SK-N-SH (cell line): ENCODE measurements around the gene RPSA. TPM values are rescaled to one million over a fixed set of nuclear protein-coding genes. Genes with fewer than 3 reads are reported as not detected.
A peak's percentile ranks its signal among the peaks of the same experiment; 100 is the strongest.

Source experiments
- CTCF ChIA-PET: fragments of 300-600, 350-600 bp; formaldehyde crosslinking; extraction: SDS; loops from one replicate; lab custom pipeline; 2021; lab: Yijun Ruan, JAX
- POLR2A ChIA-PET: fragments of 350-600 bp; sonication (Branson Sonifier 250); formaldehyde crosslinking; extraction: SDS; loops from one replicate; lab custom pipeline; 2020; ENCODE audit warnings: antibody characterized with exemption, inconsistent platforms; lab: Yijun Ruan, JAX
- DNase-seq: peaks from one replicate; pipeline ENCODE4 v3.0.0; 2012
- H2AFZ ChIP-seq: fragments of 200-600 bp; sonication (generic); 2 replicates; pipeline ENCODE4 v1.8.1; 2016; ENCODE audit warnings: antibody characterized with exemption, mild to moderate bottlenecking, low read depth
- H3F3A ChIP-seq: fragments of 200-600 bp; sonication (generic); replicated peaks from 2 replicates; pipeline ENCODE3; 2016; ENCODE audit warnings: antibody characterized with exemption, mild to moderate bottlenecking; ENCODE audit not compliant: insufficient read depth
- H3K27ac ChIP-seq, 2 experiments: fragments of 200-500 bp in 1 of 2; fragments of 200-600 bp in 1 of 2; sonication (Bioruptor generic) in 1 of 2; sonication (generic), shearing (Covaris generic) in 1 of 2; 2 replicates each; pipeline versions ENCODE4 v1.5.1 to v1.6.1; 2014 to 2016; ENCODE audit warnings: low read depth in 2 of 2, inconsistent platforms in 1 of 2, low read length in 1 of 2, mild to moderate bottlenecking in 1 of 2, mixed read lengths in 1 of 2
- H3K27me3 ChIP-seq: fragments of 200-600 bp; sonication (generic), shearing (Covaris generic); 2 replicates; pipeline ENCODE4 v1.6.1; 2016; ENCODE audit warnings: mixed run types; ENCODE audit not compliant: insufficient read depth
- H3K36me3 ChIP-seq, 2 experiments: fragments of 200-500 bp in 1 of 2; fragments of 200-600 bp in 1 of 2; sonication (Bioruptor generic) in 1 of 2; sonication (generic) in 1 of 2; replicated peaks in 1 of 2; 2 replicates each; pipeline versions ENCODE3 to v1.5.1; 2014 to 2016; ENCODE audit warnings: low read length in 1 of 2, mild to moderate bottlenecking in 1 of 2; ENCODE audit not compliant: insufficient read depth in 2 of 2, control insufficient read depth in 1 of 2
- H3K4me1 ChIP-seq, 2 experiments: fragments of 200-500 bp in 1 of 2; fragments of 200-600 bp in 1 of 2; sonication (Bioruptor generic) in 1 of 2; sonication (generic), shearing (Covaris generic) in 1 of 2; 2 replicates each; pipeline versions ENCODE4 v1.5.1 to v1.6.1; 2014 to 2016; ENCODE audit warnings: low read depth in 1 of 2, low read length in 1 of 2, mixed run types in 1 of 2; ENCODE audit not compliant: insufficient read depth in 2 of 2, control insufficient read depth in 1 of 2
- H3K4me2 ChIP-seq: fragments of 200-600 bp; sonication (generic), shearing (Covaris generic); 2 replicates; pipeline ENCODE4 v1.6.1; 2017; ENCODE audit warnings: mixed run types
- H3K4me3 ChIP-seq, 2 experiments: fragments of 200-500 bp in 1 of 2; fragments of 200-600 bp in 1 of 2; sonication (Bioruptor generic) in 1 of 2; sonication (generic), shearing (Covaris generic) in 1 of 2; 2 replicates each; pipeline versions ENCODE4 v1.5.1 to v1.8.1; 2014 to 2016; ENCODE audit warnings: low read depth in 2 of 2, inconsistent platforms in 1 of 2, low read length in 1 of 2, mild to moderate bottlenecking in 1 of 2, mixed read lengths in 1 of 2, moderate library complexity in 1 of 2
- H3K79me2 ChIP-seq: fragments of 200-600 bp; sonication (generic); 2 replicates; pipeline ENCODE4 v1.8.1; 2017; ENCODE audit warnings: mild to moderate bottlenecking; ENCODE audit not compliant: insufficient read depth
- H3K9ac ChIP-seq: fragments of 200-600 bp; sonication (generic); 2 replicates; pipeline ENCODE4 v1.6.1; 2017; ENCODE audit warnings: mixed run types
- H3K9me2 ChIP-seq: fragments of 200-600 bp; sonication (generic); 2 replicates; pipeline ENCODE4 v1.6.1; 2017; ENCODE audit warnings: mixed run types
- H3K9me3 ChIP-seq: fragments of 200-600 bp; sonication (generic); 2 replicates; pipeline ENCODE4 v1.6.1; 2017; ENCODE audit warnings: mixed run types, mild to moderate bottlenecking, moderate library complexity
- H4K20me1 ChIP-seq: fragments of 200-600 bp; sonication (generic); 2 replicates; pipeline ENCODE4 v1.6.1; 2017; ENCODE audit warnings: mild to moderate bottlenecking, mixed run types; ENCODE audit not compliant: insufficient read depth
- EP300 ChIP-seq, 2 experiments: IDR thresholded peaks; 2 replicates each; pipeline versions ENCODE4 v1.4.0 to v1.6.1; 2012; ENCODE audit warnings: borderline replicate concordance in 1 of 2, low read depth in 1 of 2, low read length in 1 of 2
- FOXJ3 ChIP-seq: sonication (generic); formaldehyde crosslinking; IDR thresholded peaks from 2 replicates; pipeline ENCODE4 v1.5.1; 2020; ENCODE audit warnings: mild to moderate bottlenecking, missing genetic modification reagents
- FOXM1 ChIP-seq: IDR thresholded peaks from 2 replicates; pipeline ENCODE4 v1.4.0; 2012; ENCODE audit warnings: low read depth, mild to moderate bottlenecking
- GABPA ChIP-seq: IDR thresholded peaks from 2 replicates; pipeline ENCODE4 v1.4.0; 2012; ENCODE audit warnings: low read depth, mild to moderate bottlenecking
- RAD21 ChIP-seq: IDR thresholded peaks from 2 replicates; pipeline ENCODE4 v1.6.1; 2012; ENCODE audit warnings: mild to moderate bottlenecking, low read length
- RCOR1 ChIP-seq: fragments of 150-350 bp; IDR thresholded peaks from 2 replicates; pipeline ENCODE4 v1.6.1; 2017; ENCODE audit warnings: antibody characterized with exemption, low read length
- RFX5 ChIP-seq: IDR thresholded peaks from 2 replicates; pipeline ENCODE4 v1.6.1; 2012; ENCODE audit warnings: mild to moderate bottlenecking, improper control_type of control experiment, low read length
- SIN3A ChIP-seq: IDR thresholded peaks from 2 replicates; pipeline ENCODE4 v1.6.1; 2012; ENCODE audit warnings: low read depth, mild to moderate bottlenecking, low read length, moderate library complexity, borderline replicate concordance
- SMC3 ChIP-seq: IDR thresholded peaks from 2 replicates; pipeline ENCODE4 v1.6.1; 2012; ENCODE audit warnings: low read depth, low read length, improper control_type of control experiment
- WGBS: methylation state at CpG from one replicate; pipeline ENCODE4 v1.1.6; 2017; ENCODE audit warnings: low lambda C conversion rate; 5-methylcytosine and 5-hydroxymethylcytosine counted together
- polyA plus RNA-seq, 3 experiments: library from polyadenylated mRNA; depleted of rRNA; stranded (reverse); fragments of >200 nt; gene quantifications; 2 replicates each; pipeline ENCODE4 v1.2.3, GENCODE V29; 2012
- TF ChIP-seq, protein P1 (sequence below): fragments of 150-350 bp; IDR thresholded peaks from 2 replicates; pipeline ENCODE4 v1.6.1; 2017; ENCODE audit warnings: antibody characterized with exemption, low read length, low read depth, borderline replicate concordance
- TF ChIP-seq, protein P2 (sequence below): fragments of 200-600 bp; sonication (generic); IDR thresholded peaks from 2 replicates; pipeline ENCODE4 v1.6.1; 2017; ENCODE audit warnings: antibody characterized with exemption, mild to moderate bottlenecking, moderate library complexity

The RPSA gene
- polyA plus RNA-seq, 1 of the 3 experiments (the other 2 are of a cell fraction) = 2,958 TPM

DNA sequence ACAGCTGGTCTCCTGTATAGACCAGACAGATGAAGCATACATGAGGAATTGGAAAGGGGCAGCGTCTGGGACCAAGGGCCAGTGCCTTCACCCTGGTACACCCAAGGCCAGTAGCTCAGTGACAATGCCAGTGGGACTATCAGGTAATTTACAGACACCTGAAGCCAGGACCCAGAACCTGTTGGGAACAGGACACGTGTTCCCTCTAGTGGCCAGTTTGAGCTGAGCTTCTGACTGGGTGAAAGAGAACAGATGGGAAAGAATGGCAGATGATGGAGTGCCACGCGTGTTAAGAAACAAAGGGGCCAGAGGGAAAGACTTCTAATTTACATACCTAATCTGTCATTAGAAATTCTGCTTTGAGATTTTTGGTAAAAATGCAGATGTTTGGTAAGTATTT is 28.4 kb upstream of the RPSA start:
- WGBS = 21% methylated on average over 4 of the region's 4 CpGs
- Histone ChIP-seq H3K27me3 (no peaks in the 10 kb centered on the region), H3K27ac (no peak overlapping the region), H3K9ac (no peak overlapping the region), H3K9me3 (no peaks in the 10 kb centered on the region), H3K9me2 (no peaks in the 10 kb centered on the region), H3K79me2 (peaks cover 3% of the 10 kb centered on the region; the same call in 1 of the 2 replicates), H2AFZ (no peak overlapping the region), H3K4me3 (no peak overlapping the region), H3K36me3 (no peaks in the 10 kb centered on the region), H3K4me2 (no peak overlapping the region), H4K20me1 (no peaks in the 10 kb centered on the region), H3K4me1 (no peaks in the 10 kb centered on the region; a peak in 1 of 4 replicates), H3F3A (peaks cover 6% of the 10 kb centered on the region)
- no peak for TF ChIP-seq FOXJ3 (CRISPR knock-in tag)
- TF ChIP-seq SMC3 = peak; percentile 3; the same call in 1 of the 2 replicates
- TF ChIP-seq RFX5 = no peak
- TF ChIP-seq, protein P1, sequence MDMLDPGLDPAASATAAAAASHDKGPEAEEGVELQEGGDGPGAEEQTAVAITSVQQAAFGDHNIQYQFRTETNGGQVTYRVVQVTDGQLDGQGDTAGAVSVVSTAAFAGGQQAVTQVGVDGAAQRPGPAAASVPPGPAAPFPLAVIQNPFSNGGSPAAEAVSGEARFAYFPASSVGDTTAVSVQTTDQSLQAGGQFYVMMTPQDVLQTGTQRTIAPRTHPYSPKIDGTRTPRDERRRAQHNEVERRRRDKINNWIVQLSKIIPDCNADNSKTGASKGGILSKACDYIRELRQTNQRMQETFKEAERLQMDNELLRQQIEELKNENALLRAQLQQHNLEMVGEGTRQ = no peak
- TF ChIP-seq FOXM1 = no peak
- no peak for TF ChIP-seq RCOR1
- TF ChIP-seq RAD21 = peak; percentile 52
- TF ChIP-seq GABPA = no peak
- no peak for TF ChIP-seq SIN3A
- TF ChIP-seq, protein P2, sequence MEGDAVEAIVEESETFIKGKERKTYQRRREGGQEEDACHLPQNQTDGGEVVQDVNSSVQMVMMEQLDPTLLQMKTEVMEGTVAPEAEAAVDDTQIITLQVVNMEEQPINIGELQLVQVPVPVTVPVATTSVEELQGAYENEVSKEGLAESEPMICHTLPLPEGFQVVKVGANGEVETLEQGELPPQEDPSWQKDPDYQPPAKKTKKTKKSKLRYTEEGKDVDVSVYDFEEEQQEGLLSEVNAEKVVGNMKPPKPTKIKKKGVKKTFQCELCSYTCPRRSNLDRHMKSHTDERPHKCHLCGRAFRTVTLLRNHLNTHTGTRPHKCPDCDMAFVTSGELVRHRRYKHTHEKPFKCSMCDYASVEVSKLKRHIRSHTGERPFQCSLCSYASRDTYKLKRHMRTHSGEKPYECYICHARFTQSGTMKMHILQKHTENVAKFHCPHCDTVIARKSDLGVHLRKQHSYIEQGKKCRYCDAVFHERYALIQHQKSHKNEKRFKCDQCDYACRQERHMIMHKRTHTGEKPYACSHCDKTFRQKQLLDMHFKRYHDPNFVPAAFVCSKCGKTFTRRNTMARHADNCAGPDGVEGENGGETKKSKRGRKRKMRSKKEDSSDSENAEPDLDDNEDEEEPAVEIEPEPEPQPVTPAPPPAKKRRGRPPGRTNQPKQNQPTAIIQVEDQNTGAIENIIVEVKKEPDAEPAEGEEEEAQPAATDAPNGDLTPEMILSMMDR = peak; percentile 63
- peak; percentile 55 for DNase-seq
- ChIA-PET CTCF (interaction anchor here (0.7 to 2.0 kb wide), 13 partner anchors 12 to 188 kb away, joined by 3 to 21 read pairs (median 3); no protein-coding TSS in a partner anchor), POLR2A (interaction anchor here (1.1 kb wide), 1 partner anchor 29 kb away, joined by 3 read pairs; the partner anchor contains the start of gene RPSA)

DNA sequence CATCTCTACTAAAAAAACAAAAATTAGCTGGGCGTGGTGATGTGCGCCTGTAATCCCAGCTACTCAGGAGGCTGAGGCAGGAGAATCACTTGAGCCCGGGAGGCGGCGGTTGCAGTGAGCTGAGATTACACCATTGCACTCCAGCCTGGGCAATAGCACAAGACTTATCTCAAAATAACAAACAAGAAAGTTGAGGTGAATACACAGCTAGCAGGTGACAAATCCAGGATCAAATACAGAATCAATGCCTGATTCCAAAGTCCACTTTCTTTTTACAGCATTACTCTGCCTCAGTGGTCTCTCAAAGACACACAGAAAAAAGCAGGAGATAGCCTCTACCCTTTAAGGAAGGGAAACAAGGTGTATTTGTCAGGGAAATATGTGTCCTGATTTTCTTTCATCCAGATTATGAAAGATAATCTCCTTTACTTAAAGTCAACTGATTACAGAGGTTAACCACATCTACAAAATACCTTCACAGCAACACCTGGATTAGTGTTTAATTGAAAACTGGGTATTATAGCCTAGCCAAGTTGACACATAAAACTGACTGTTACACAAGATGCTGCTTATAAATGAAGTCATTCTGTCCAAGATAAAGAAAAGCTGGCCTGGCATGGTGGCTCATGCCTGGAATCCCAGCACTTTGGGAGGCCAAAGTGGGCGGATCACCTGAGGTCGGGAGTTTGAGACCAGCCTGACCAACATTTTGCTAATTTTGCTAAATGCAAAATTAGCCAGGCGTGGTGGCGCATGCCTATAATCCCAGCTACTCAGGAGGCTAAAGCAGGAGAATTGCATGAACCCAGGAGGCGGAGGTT is 27.4 kb upstream of the RPSA start:
- Histone ChIP-seq H2AFZ (no peak overlapping the region), H3K27ac (no peak overlapping the region), H3K27me3 (no peaks in the 10 kb centered on the region), H3K79me2 (peaks cover 3% of the 10 kb centered on the region; the same call in 1 of the 2 replicates), H3K9me2 (no peaks in the 10 kb centered on the region), H4K20me1 (no peaks in the 10 kb centered on the region), H3K9ac (no peak overlapping the region)
- CTCF ChIA-PET = interaction anchor here (1.1 to 2.0 kb wide), 6 partner anchors 19 to 189 kb away, joined by 3 to 21 read pairs (median 3); no protein-coding TSS in a partner anchor
- 88% methylated on average over 10 of the region's 10 CpGs for WGBS
- TF ChIP-seq EP300 (IDR thresholded peaks at IDR 0.05; ENCODE audit: borderline replicate concordance in 1 of 2, low read depth in 1 of 2, low read length in 1 of 2) (no peak), RCOR1 (no peak)
- TF ChIP-seq, all 33 proteins: peak for 0
- POLR2A ChIA-PET = no interaction called here
- no peaks in the 10 kb centered on the region for H3K9me3 ChIP-seq
- no peak overlapping the region for H3K4me3 ChIP-seq
- no peaks in the 10 kb centered on the region; a peak in 1 of 4 replicates for H3K4me1 ChIP-seq
- DNase-seq = no peak
- no peak overlapping the region for H3K4me2 ChIP-seq
- no peaks in the 10 kb centered on the region for H3K36me3 ChIP-seq
- H3F3A ChIP-seq = peaks cover 15% of the 10 kb centered on the region
